Esophagus squamous epithelium (tissue), 4 donors: ENCODE data around the gene IFITM1.

ENCODE experiments used
- CTCF ChIP-seq, 6 experiments: fragments of 450-650 bp in 4 of 6; fragments of 200-600 bp in 2 of 6; sonication (generic) in 2 of 6; IDR thresholded peaks; one replicate each; pipeline ENCODE4 v1.5.1; 2016 to 2019; ENCODE audit warnings: antibody characterized with exemption in 6 of 6, mild to moderate bottlenecking in 4 of 6, moderate library complexity in 4 of 6
- POLR2A ChIP-seq, 4 donors: fragments of 450-650 bp; IDR thresholded peaks; one replicate each; pipeline ENCODE4 v1.6.1; 2017; ENCODE audit warnings: antibody characterized with exemption in 4 of 4, mild to moderate bottlenecking in 4 of 4, moderate library complexity in 3 of 4

- TF ChIP-seq CTCF (IDR thresholded peaks at IDR 0.05), result no peak
- TF ChIP-seq POLR2A (IDR thresholded peaks at IDR 0.05), result no peak
These were observed 7.0 kb upstream of the IFITM1 start for GRCh38 chr11:306645-307371.
